Activated CD8-positive, alpha-beta memory T cell treated with anti-CD3 and anti-CD28 coated beads for 4 hours (primary cell): Measurements from ENCODE around the gene HAUS7.

Experiments
- DNase-seq, 2 donors: peaks; one replicate each; pipeline ENCODE4 v3.0.0-alpha.2; 2020; ENCODE audit warnings: low read depth in 2 of 2

Gene HAUS7

DNA sequence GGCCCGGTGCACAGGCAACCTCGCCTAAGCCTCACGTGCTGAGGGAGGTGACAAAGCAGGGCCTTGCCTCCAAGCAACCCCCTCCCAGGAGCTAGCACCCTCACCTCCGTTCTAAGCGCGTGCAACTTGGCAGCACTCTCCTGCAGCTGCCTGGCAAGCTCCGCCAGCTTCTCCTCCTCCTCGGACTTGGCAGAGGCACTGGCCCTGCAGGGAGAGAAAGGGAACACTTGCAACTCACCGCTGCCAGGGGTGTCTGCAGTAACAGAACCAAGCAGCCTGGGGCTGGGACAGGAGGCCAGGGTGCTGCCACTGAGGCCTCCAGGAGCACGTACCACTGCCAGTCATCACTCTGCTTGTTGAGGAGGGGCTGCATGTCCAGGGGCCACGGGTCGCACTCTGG, 14.2 kb downstream of the HAUS7 start:
- DNase-seq = no peak

DNA sequence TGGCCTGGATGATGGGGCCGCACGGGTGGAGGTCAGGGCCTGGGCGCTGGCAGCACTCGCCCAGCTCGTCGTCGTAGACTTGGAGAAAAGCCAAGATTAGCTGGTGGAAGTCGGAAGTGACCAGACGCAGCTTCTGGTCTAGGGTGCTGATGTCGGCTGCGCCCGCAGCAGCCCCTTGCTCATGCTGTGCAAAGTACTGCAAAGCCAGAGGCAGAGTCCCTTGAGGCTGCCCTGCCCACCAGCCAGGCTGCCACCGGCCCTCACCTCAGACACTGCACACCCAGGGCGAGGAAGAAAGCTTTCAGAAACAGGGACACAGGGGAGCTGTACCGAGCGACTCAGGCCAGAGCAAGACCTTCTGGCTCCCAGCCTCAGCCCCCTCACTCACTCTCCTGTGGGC, 14.8 kb downstream of the HAUS7 start:
- no peak for DNase-seq

DNA sequence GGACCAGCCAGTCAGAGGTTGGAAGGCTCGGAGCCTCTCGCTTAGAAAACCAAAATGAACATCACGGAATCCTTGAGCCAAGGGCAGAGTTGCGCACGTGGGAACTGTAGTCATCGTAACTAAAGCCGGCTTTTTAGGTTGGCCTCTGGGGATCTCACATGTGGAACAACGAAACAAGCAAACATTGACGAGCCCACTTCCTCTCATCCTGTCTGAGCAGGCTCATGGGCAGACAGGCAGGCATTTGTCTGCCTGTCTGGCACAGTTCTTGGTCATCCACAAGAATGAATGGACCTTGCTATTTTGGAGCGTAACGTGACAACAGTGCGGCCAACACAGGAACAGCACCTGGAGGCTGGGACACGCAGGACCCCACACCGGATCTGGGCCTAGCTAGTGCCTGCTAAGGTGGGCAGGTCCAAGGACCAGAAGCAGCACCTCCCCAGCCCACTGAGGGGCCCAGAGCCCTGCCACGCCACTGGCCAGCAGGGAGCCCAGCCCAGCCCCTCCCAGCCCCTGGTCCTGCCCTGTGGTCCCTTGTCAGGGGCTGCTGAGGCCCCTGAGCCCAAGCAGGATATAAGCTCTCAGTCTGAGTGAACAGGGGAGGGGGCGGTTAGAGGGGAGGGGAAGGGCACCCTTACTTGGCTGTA, 15.3 kb downstream of the HAUS7 start:
- no peak for DNase-seq

DNA sequence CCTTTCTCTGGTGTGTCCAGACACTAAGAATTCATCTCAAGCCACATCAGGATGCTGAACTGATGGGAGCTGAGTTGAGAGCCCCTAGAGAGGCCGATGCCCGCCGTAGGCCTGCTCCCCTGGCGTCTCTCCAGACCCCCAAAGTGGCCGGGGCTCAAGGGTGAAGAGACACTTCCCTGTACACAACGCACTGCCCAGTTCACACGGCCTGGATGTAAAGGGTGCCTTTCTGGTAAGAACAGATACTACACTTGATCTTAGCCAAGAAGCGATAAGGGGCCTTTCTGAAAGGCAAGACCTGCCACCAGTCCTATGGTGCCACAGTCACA, 19.5 kb downstream of the HAUS7 start:
- DNase-seq = no peak

DNA sequence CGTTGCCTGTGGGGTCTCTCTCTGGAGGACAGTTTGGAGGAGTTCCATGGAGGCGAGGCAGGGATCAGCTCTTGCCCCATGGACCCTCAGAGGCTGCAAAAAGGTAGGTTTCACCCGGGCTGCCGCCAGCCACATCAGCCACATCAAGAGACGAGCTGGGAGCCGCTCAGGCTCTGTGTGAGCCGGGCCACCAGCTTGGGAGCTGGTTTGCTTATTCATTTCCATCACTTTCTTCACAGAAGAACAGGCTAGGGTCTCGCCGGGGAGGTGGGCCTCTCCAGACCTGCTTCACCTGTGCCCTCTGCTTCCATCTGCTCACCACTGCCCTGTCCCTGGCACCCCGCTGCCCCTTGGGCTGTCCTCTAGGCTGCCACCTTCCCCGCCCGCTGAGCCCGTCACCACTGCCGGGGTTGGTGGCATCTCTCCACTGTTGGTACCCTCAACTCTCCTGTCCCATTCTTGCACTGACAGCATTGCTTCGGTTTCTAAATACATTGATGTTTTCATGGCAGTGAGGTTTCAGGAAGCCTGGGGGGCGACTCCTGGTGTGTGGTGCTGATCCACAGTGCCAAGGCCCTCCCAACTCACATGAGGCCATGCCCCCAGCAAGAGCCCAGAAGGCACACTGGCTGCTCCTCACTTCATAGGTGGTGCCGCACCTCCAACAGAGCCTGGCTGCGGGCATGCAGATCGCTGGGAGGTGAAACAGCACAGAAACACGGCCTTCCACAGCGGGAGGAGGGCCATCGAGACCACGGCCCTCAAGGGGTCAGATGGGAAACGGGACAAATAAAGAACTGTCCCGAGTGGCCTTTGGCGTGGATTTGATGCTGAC, 20.0 kb downstream of the HAUS7 start:
- no peak for DNase-seq

DNA sequence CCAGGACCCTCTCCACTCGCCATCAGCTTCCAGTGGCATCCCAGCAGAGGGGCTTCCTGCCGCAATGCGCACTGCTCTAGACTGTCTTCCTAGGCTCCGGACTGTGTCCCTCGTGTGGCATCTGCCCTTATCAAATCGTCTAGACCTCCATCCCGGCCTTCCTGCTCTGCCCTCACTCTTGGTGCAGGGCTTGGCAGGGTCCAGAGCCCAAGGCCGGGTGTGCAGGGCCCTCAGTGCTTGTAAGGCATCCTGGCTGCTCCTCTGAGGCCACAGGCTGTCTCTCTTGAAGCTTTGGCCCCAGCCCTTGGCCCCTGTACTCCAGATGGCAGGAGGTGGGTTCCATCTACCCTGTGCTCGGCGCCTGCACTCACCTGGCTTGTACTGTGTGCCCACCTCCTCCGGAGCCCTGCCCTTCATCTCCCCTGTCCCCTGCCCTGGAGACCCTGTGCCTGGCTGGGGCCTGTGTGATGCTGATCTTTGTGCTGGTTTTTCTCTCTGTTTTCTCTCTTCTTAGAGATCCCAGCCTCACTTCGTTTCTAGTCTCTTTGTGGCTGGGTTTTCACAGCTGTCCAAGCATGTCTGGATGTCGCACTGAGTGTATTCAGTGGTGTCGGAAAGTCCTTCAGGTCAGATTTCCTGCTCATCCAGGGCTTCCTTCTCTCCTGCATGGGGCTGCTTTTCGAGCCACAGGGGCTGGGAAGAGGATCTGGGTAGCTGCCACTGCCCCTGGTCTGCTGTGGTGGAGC, 20.8 kb downstream of the HAUS7 start:
- DNase-seq = no peak

DNA sequence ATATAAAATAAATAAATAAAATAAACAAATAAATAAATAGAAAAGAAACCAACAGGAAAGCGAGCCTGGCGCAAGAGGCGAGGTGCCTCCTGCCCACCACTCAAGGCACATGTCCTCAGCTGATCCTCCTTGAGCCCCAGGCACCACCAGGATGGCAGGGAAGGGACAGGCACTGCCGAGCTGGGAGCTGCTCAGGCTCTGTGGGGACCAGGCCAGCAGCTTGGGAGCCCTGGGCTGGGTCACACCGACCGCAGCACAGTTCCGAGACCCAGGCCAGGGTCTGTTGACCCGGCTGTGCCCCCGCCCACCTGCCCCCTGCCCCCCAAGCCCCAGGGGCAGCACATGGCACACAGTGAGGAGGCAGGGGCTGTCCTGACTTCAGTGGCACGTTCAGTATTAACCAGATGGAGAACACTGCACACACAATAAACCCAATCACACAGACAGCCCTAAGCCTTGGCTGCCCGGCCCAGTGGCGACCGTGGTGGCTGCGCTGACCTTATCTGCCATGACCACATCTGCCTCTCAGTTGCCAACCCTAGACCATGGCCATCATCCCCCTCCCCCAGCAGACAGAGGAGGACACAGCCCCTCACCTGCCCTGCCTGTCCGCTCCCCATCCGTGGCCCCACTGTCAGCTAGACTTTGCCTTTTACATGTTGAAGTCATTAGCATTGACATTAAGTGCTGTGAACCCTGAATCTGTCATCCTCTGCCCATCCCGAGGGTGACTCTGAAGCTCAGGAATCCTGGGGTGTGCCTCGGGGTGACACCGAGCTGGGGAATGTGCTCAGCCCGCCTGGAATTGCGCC, 21.6 kb downstream of the HAUS7 start:
- no peak for DNase-seq

DNA sequence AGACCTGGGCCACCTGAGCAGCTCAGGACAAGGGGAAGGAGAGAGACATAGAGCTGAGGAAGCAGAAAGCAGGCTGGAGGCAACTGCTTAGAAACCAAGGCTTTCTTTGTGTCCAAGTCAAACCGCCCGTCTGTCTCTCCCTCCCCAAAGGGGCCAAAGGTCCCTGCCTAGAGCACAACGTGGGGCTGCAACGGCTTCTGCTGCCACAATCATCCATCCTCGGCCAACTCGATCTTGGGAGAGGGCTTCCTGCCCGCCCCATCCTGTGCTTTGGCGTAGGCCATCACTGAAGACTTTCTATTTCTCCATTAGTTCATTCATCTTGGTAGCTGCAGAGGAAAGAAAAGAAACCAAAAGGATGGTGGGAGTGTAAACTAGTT, 22.8 kb downstream of the HAUS7 start:
- no peak for DNase-seq

DNA sequence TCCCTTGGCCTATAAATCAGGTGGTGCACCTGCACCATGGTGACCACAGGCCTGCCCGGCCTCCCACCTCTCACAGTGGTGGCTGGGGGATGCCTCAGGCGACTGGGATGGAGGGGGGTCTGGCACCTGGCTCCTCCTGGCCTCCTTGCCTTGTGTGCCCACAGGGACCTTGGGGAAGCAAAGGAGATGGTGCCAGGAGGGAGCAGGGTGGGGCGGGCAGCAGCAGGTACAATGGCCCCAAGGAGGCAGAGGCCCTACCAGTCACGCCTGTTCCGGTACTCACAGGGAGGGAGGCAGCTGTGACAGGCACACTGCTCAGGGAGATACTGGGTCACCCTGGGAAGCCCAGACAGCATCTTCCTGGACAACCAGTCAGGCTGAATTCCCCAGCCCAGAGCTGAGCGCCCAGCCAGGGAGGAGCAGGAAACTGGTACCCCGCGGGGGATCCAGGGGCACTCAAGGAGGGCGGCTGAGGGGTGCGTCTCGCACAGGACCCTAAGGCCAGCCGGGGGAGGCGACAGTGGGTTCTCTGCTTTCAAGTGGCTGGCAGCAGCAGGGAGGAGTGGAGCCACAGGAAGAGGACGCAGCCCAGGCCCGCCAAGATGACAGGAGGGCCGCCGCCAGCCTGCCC, 23.3 kb downstream of the HAUS7 start:
- no peak for DNase-seq

DNA sequence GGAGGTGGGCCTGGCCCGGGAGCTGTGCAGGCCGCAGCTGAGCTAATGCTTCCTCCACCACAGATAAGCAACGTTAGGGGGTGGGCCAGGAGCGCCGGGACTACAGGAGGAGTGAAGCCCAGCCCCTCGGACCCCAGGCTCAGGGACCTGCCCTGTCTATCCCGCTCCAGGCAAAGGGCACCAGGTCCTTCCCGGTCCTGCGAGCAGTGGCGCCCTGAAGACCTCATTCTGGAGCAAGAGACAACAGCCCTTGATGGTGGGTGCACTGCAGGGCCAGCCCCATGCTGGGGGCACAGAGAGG, 23.8 kb downstream of the HAUS7 start:
- no peak for DNase-seq

DNA sequence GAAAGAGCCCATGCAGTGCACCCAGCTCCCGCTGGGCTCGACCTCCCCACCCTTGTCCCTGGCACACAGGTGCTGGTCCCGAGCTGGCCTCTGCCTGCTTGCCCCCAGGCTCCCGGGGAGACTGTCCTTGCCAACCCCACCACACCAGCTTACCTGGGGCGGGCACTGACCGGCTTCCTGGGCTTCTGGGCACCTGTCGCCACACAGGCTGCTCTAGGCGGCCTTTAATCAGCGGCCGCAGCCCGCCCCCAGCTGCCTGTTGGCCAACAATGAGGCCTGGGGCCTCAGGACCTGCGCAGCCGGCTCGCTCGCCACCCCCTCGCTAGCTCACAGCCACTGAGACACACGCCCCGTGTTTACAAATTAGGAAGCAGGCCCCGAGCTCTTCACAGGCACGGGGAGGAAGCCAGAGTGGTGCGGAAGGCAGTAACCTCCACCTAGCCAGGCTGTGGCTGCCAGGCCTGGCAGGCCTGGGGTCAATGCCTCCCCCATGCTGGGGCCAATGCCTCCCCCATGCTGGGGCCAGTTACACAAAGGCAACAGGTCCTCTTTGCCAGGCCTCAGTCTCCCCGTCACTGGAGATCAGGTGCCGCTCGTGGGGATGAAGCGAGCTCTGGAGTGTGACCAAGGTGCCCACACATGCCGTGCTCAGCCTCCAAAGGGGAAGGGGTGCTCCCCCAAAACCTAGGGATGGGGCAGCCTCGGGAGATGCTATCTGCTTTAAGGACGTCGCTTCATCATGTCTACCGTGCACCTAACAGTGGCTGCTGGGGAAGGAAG, 24.3 kb downstream of the HAUS7 start, which contains the start of gene TREX2:
Gene TREX2 (minus strand): TSS at position 201 of the 780 bp plus-strand sequence. CDS start 626 bp downstream, outside the sequence.
- no peak for DNase-seq

DNA sequence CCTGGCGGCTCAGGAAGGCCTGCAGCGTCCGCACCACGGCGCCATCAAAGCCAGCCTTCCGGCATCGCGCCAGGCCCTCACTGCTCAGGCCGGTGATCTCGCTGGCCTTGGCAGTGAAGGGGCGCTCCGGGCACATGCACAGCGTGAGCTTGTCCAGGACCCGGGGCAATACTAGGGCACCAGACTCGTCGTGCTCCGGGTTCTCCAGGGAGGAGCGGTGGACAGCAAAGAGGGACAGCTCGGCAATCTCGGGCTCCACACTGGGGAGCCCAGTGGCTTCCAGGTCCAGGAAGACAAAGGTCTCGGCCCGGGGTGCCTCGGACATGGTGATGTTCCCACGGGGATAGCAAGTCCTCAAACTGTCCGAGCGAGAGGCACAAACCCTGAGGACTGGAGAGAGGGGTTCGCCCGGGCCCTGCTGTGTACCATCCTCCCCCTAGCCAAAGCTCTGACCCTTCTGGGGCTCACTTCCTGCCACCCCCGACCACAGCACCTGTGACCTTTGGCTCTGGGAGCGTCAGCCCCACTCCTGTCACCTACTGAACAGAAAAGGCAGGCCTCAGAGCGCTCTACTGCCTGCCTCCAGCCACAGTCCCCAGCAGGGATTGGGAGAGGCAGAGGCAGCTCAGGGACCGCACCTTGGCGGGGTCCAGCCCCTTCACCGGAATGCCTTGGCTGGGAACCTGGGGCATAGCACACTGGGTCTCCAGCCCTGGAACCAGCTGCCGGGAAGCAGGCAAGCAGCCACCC, 25.1 kb downstream of the HAUS7 start:
- no peak for DNase-seq

DNA sequence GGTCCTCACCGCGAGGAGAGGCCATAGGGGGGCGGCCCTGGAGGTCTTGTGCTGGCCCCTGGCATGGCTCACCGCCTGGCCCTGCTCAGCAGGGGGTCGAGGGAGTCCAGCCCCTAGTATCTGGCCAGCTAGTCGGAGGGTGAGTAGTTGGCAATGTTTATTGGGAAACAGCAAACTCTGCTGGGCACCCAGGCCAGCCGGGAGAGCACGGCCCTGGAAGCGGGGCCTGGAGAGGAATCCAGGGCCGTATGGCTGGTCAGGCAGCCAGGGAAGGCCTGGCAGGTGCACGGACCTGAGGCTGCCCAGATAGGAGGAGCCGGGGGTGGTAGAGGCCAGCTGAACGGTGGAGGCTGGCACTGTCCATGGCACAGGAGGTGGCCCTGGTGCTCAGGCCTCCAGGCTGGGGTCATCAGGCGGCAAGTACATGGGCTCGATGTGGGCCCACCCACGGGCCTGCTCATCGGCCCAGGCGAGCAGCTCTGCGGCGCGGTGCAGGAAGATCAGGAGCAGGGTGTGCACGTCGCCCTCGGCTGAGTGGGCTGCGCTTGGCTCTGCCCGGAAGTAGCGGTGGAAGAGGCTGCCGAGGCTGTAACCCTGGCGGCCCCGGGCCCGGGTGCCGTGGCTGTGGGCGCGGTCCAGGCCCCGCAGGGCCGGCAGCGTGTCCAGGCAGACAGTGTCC, 25.9 kb downstream of the HAUS7 start:
- DNase-seq = no peak

DNA sequence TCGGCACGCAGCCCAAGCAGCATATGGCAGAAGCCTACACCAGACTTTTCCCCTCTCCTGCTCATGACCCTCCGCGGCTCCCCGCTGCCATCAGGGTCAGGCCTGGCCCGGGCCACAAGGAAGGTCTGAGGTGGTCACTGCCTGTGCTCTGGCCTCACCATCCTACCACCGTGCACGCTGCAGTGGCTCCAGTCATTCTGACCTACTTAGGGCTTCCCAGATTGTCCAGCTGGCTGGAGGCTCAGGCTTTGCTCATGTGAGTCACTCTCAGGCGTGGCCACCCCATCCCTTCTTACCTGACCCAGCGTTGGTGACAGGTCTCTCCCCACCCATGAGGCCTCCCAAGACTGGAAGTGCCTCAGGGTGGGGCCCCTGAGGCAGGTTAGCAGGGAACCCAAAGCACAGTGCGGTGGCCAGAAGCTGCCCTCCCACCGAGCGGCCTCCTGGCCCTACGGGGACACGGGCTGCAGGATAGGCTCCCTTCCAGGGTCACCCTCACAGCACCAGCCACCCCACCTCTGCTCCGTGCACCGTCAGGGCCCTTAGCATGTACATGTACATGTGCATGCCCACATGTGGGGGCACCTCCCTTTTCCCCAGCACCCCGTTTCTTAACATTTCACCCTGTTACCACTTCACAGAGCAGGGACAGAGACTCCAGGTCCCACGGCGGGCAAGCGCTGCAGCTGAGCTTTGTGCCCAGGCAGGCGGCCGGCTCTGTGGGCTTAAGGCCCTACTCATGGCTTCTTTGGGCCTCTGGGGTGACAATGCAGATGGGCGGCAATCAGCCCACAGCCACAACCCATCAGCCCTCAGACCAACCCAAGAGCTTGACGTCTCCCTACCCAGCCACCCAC, 26.7 kb downstream of the HAUS7 start:
- no peak for DNase-seq

DNA sequence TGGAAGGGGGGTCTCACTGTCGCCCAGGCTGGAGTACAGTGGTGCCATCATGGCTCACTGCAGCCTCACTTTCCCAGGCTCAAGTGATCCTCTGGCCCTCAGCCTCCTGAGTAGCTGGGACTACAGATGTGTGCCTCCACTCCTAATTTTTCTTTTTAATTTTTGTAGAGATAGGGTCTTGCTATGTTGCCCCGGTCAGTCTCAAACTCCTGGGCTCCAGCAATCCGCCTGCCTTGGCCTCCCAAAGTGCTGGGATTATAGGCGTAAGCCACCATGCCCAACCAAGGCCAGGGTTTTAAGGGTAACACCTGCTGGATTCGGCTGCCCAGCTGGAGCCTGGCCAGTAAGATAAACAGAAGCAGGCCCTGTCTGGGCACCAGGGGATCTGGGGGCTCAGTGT, 27.9 kb downstream of the HAUS7 start:
- DNase-seq = no peak

DNA sequence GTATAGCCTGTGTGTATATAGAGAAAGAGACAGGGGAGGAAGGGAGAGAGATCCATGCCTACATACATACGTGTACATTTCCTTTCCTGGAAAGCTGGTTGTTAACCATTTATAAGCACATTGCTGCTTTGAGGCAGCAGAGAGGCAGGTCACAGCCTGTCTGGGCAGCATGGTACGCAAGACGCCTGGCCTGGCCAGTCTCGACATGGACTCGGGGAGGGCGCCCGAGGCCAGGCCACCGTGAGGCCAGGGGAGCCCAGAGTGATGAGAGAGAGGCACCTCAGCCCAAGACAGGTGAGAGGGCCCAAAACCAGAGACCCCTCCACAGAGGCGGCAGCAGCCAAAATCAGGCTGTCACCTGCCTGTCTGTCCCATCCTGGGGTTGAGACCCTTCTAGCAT, 28.4 kb downstream of the HAUS7 start:
- DNase-seq = no peak

DNA sequence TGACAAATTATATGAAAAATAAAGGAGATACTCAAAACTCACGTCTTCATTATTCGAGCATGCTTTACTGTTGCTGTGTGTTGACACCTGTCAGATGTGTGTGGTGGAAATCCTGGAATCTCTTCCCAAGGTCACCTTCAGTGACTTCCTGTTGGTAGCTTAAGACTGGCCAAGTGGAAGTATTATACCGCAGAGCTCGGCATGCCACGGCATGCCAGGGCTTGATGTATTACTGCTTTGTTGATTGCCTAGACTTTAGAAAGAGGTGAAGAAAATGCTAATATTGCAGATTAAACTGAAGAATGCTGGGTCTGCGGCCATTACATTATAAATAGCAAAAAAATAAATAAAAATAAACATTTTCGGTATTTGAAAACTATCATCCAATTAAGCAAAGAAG, 29.1 kb downstream of the HAUS7 start:
- DNase-seq = no peak

DNA sequence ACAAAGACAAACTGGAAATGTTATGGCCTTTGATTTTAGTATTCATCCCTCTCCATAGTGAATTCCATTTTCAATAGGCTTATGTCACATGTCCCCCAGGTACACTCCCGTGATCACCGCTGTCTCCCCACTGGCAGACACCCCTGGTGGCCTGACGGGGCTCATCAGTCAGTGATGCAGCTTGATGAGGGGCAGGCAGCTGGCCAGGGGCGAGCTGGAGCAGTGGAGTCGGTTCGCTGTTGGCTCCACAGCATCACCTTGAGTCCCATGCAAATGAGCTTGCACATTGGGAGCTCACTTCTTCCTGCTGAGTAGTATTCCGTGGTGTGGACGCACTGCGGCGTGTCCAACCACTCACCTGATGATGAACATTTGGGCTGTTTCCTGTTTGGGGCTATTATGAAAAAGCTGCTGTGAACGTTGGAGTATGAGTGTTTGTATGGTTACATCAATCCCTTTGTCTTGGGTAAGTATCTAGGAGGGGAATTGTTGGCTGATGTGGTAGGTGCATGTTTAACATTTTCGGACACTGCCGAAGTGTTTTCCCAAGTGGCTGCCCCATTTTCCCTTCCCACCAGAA, 29.7 kb downstream of the HAUS7 start:
- DNase-seq = no peak
